RWPE2 (cell line): ENCODE data around the gene CLSTN2.

Source experiments
- ATAC-seq: fragments of 200-7000 bp; cut with Tn5 transposase; 3 replicates; pipeline ENCODE4 v1.9.1; 2021; ENCODE audit warnings: low read depth
- DNase-seq: peaks from one replicate; pipeline ENCODE4 v3.0.0-alpha.2; 2020; ENCODE audit warnings: low spot score
- H3K27ac ChIP-seq: fragments of 450-650 bp; 2 replicates; pipeline ENCODE4 v1.5.1; 2017; ENCODE audit warnings: mild to moderate bottlenecking; ENCODE audit not compliant: poor library complexity, severe bottlenecking
- H3K27me3 ChIP-seq: fragments of 250-450 bp; sonication (Bioruptor Pico); 2 replicates; pipeline ENCODE4 v1.5.1; 2021; ENCODE audit warnings: mild to moderate bottlenecking, moderate library complexity; ENCODE audit not compliant: insufficient read depth, poor library complexity, severe bottlenecking
- H3K36me3 ChIP-seq: fragments of 250-450 bp; sonication (Bioruptor Pico); 2 replicates; pipeline ENCODE4 v1.5.1; 2020; ENCODE audit warnings: low read depth, mild to moderate bottlenecking, moderate library complexity
- H3K4me1 ChIP-seq: fragments of 250-450 bp; sonication (Bioruptor Pico); 2 replicates; pipeline ENCODE4 v1.5.1; 2021; ENCODE audit warnings: mild to moderate bottlenecking, moderate library complexity; ENCODE audit not compliant: insufficient read depth, poor library complexity, severe bottlenecking
- H3K4me3 ChIP-seq: fragments of 250-450 bp; sonication (Bioruptor Pico); 2 replicates; pipeline ENCODE4 v1.5.1; 2021; ENCODE audit warnings: mild to moderate bottlenecking, moderate library complexity; ENCODE audit not compliant: severe bottlenecking
- H3K9me3 ChIP-seq: fragments of 250-450 bp; sonication (Bioruptor Pico); 2 replicates; pipeline ENCODE4 v1.5.1; 2021; ENCODE audit warnings: mild to moderate bottlenecking, moderate library complexity; ENCODE audit not compliant: severe bottlenecking
- TF ChIP-seq, protein P1 (sequence below): fragments of 450-650 bp; IDR thresholded peaks from one replicate; pipeline ENCODE4 v1.5.1; 2017; ENCODE audit warnings: mild to moderate bottlenecking, moderate library complexity; ENCODE audit not compliant: poor library complexity, severe bottlenecking

The CLSTN2 gene

GRCh38 chr3:140376136-140376889 lies 441.3 kb downstream of the CLSTN2 start:
- TF ChIP-seq, protein P1, sequence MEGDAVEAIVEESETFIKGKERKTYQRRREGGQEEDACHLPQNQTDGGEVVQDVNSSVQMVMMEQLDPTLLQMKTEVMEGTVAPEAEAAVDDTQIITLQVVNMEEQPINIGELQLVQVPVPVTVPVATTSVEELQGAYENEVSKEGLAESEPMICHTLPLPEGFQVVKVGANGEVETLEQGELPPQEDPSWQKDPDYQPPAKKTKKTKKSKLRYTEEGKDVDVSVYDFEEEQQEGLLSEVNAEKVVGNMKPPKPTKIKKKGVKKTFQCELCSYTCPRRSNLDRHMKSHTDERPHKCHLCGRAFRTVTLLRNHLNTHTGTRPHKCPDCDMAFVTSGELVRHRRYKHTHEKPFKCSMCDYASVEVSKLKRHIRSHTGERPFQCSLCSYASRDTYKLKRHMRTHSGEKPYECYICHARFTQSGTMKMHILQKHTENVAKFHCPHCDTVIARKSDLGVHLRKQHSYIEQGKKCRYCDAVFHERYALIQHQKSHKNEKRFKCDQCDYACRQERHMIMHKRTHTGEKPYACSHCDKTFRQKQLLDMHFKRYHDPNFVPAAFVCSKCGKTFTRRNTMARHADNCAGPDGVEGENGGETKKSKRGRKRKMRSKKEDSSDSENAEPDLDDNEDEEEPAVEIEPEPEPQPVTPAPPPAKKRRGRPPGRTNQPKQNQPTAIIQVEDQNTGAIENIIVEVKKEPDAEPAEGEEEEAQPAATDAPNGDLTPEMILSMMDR: no peak
- no peak for DNase-seq
- Histone ChIP-seq H3K36me3 (no peaks in the 10 kb centered on the region), H3K4me3 (no peak overlapping the region), H3K4me1 (no peaks in the 10 kb centered on the region), H3K27me3 (no peaks in the 10 kb centered on the region), H3K9me3 (no peaks in the 10 kb centered on the region), H3K27ac (no peak overlapping the region)
- ATAC-seq: no peak

- no peaks in the 10 kb centered on the region for H3K4me1 ChIP-seq
Observed at GRCh38 chr3:140377644-140378043, 442.7 kb downstream of the CLSTN2 start.

GRCh38 chr3:140378571-140379340 lies 443.8 kb downstream of the CLSTN2 start:
- Histone ChIP-seq H3K27me3 (no peaks in the 10 kb centered on the region), H3K36me3 (no peaks in the 10 kb centered on the region), H3K9me3 (no peaks in the 10 kb centered on the region), H3K4me1 (no peaks in the 10 kb centered on the region), H3K27ac (no peak overlapping the region), H3K4me3 (no peak overlapping the region)
- ATAC-seq (no peak), DNase-seq (no peak)
- TF ChIP-seq, protein P1: no peak

More at GRCh38 chr3:140377644-140378043, 442.7 kb downstream of the CLSTN2 start:
- H3K9me3 ChIP-seq: no peaks in the 10 kb centered on the region
- no peak overlapping the region for H3K4me3 ChIP-seq
- DNase-seq: no peak
- no peaks in the 10 kb centered on the region for H3K27me3 ChIP-seq
- no peak; the same call in 2 of the 3 replicates for ATAC-seq
- TF ChIP-seq, protein P1: no peak
- no peak overlapping the region for H3K27ac ChIP-seq
- H3K36me3 ChIP-seq: no peaks in the 10 kb centered on the region

GRCh38 chr3:140384028-140384771 lies 449.2 kb downstream of the CLSTN2 start:
- H3K4me3 ChIP-seq: no peak overlapping the region
- ATAC-seq (no peak), DNase-seq (no peak)
- TF ChIP-seq, protein P1: no peak
- H3K36me3 ChIP-seq: no peaks in the 10 kb centered on the region
- no peaks in the 10 kb centered on the region for H3K4me1 ChIP-seq
- no peaks in the 10 kb centered on the region for H3K27me3 ChIP-seq
- no peaks in the 10 kb centered on the region for H3K9me3 ChIP-seq
- H3K27ac ChIP-seq: no peak overlapping the region
